Measurements from ENCODE around the gene DMRTC2.

DMRTC2 gene

GRCh38 chr19:41883821-41884733 is 39.2 kb downstream of the DMRTC2 start (continued):
- TF ChIP-seq ELK4 (IDR thresholded peaks at IDR 0.05; ENCODE audit: borderline replicate concordance, low read depth, low read length) (no peak; the same call in 1 of the 2 replicates), ZNF214 (tag by site-specific recombination; IDR thresholded peaks at IDR 0.05; ENCODE audit: borderline replicate concordance) (no peak), PRDM4 (tag by site-specific recombination; IDR thresholded peaks at IDR 0.05) (peak; percentile 78), ZNF184 (tag by site-specific recombination; IDR thresholded peaks at IDR 0.05) (no peak), MYNN (tag by site-specific recombination; IDR thresholded peaks at IDR 0.05; ENCODE audit: borderline replicate concordance) (no peak), ZIC2 (tag by site-specific recombination; IDR thresholded peaks at IDR 0.05) (peak; percentile 65), ZNF19 (tag by site-specific recombination; IDR thresholded peaks at IDR 0.05; ENCODE audit: low read depth) (no peak), OSR2 (tag by site-specific recombination; IDR thresholded peaks at IDR 0.05) (no peak), ZNF404 (tag by site-specific recombination; IDR thresholded peaks at IDR 0.05) (no peak), ZNF280D (tag by site-specific recombination; IDR thresholded peaks at IDR 0.05) (peak; percentile 56; the same call in 1 of the 2 replicates), ZSCAN30 (tag by site-specific recombination; IDR thresholded peaks at IDR 0.05) (peak; percentile 97), ZNF16 (tag by site-specific recombination; IDR thresholded peaks at IDR 0.05; ENCODE audit: low read depth) (no peak), ZBTB17 (tag by site-specific recombination; IDR thresholded peaks at IDR 0.05) (peak; percentile 97), ZNF132 (tag by site-specific recombination; IDR thresholded peaks at IDR 0.05; ENCODE audit: borderline replicate concordance) (no peak), KLF16 (tag by site-specific recombination; IDR thresholded peaks at IDR 0.05) (peak; percentile 99), ZNF391 (tag by site-specific recombination; IDR thresholded peaks at IDR 0.05; ENCODE audit: borderline replicate concordance, low read depth) (peak; percentile 78; the same call in 1 of the 2 replicates), ZNF521 (tag by site-specific recombination; IDR thresholded peaks at IDR 0.05) (no peak), YY1 (tag by site-specific recombination; IDR thresholded peaks at IDR 0.05) (peak; percentile 82; the same call in 1 of the 2 replicates), HOXA7 (CRISPR knock-in tag; IDR thresholded peaks at IDR 0.05; ENCODE audit: borderline replicate concordance) (no peak), REST (tag by site-specific recombination; IDR thresholded peaks at IDR 0.05) (peak; percentile 47; the same call in 1 of the 2 replicates), ZNF311 (tag by site-specific recombination; IDR thresholded peaks at IDR 0.05; ENCODE audit: borderline replicate concordance) (no peak), ZNF768 (tag by site-specific recombination; IDR thresholded peaks at IDR 0.05) (peak; percentile 99)
- TF ChIP-seq, protein P1, sequence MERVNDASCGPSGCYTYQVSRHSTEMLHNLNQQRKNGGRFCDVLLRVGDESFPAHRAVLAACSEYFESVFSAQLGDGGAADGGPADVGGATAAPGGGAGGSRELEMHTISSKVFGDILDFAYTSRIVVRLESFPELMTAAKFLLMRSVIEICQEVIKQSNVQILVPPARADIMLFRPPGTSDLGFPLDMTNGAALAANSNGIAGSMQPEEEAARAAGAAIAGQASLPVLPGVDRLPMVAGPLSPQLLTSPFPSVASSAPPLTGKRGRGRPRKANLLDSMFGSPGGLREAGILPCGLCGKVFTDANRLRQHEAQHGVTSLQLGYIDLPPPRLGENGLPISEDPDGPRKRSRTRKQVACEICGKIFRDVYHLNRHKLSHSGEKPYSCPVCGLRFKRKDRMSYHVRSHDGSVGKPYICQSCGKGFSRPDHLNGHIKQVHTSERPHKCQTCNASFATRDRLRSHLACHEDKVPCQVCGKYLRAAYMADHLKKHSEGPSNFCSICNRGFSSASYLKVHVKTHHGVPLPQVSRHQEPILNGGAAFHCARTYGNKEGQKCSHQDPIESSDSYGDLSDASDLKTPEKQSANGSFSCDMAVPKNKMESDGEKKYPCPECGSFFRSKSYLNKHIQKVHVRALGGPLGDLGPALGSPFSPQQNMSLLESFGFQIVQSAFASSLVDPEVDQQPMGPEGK (tag by site-specific recombination; IDR thresholded peaks at IDR 0.05): peak; percentile 93
